HG03439 (cell line): Measurements from ENCODE around the gene PCNA.
"Not testable (repeated sequence)": the region's sequence is repeated elsewhere in the genome, so short reads cannot be mapped to it uniquely, and the experiment has no call there.

Source experiments
- ATAC-seq: cut with Tn5 transposase; IDR thresholded peaks from one replicate; pipeline ENCODE4 v1.9.1; 2021; ENCODE audit warnings: mild to moderate bottlenecking, moderate library complexity; ENCODE audit not compliant: unreplicated experiment

PCNA gene

GRCh38 chr20:5099909-5100308 lies 19.8 kb downstream of the PCNA start:
- ATAC-seq = not testable (repeated sequence)

- ATAC-seq = not testable (repeated sequence)
Observed at GRCh38 chr20:5099009-5099408, 20.7 kb downstream of the PCNA start.

GRCh38 chr20:5096463-5096862 lies 23.3 kb downstream of the PCNA start:
- ATAC-seq = no peak

- ATAC-seq = no peak
Observed at GRCh38 chr20:5095931-5096330, 23.8 kb downstream of the PCNA start.

GRCh38 chr20:5095454-5095853 lies 24.3 kb downstream of the PCNA start:
- ATAC-seq = no peak

- no peak for ATAC-seq
Observed at GRCh38 chr20:5092765-5093339, 26.9 kb downstream of the PCNA start.

- ATAC-seq = no peak
Observed at GRCh38 chr20:5091902-5092301, 27.9 kb downstream of the PCNA start.

GRCh38 chr20:5090191-5090590 lies 29.6 kb downstream of the PCNA start:
- no peak for ATAC-seq

- no peak for ATAC-seq
Observed at GRCh38 chr20:5088688-5089087, 31.1 kb downstream of the PCNA start.

GRCh38 chr20:5085380-5085779 lies 34.4 kb downstream of the PCNA start:
- no peak for ATAC-seq

GRCh38 chr20:5080384-5080877 lies 39.3 kb downstream of the PCNA start:
- ATAC-seq = no peak

GRCh38 chr20:5078399-5078958 lies 41.3 kb downstream of the PCNA start:
- ATAC-seq = peak; percentile 94

GRCh38 chr20:5077761-5078387 lies 41.9 kb downstream of the PCNA start:
- no peak for ATAC-seq

GRCh38 chr20:5076913-5077312 lies 42.8 kb downstream of the PCNA start:
- not testable (repeated sequence) for ATAC-seq

- no peak for ATAC-seq
Observed at GRCh38 chr20:5074232-5074674, 45.5 kb downstream of the PCNA start.

- ATAC-seq = no peak
Observed at GRCh38 chr20:5073660-5074231, 46.0 kb downstream of the PCNA start.

GRCh38 chr20:5072756-5073659 lies 46.8 kb downstream of the PCNA start:
- no peak for ATAC-seq

GRCh38 chr20:5071942-5072341 lies 47.8 kb downstream of the PCNA start:
- not testable (repeated sequence) for ATAC-seq

- ATAC-seq = no peak
Observed at GRCh38 chr20:5070570-5070969, 49.2 kb downstream of the PCNA start.

GRCh38 chr20:5070081-5070480 lies 49.7 kb downstream of the PCNA start:
- ATAC-seq = no peak
